H4 (cell line): ENCODE results near the gene OXCT1. TPM values are rescaled to one million over a fixed set of nuclear protein-coding genes. Genes with fewer than 3 reads are reported as not detected.

Experiments used
- DNase-seq: peaks from one replicate; pipeline ENCODE4 v3.0.0-alpha.2; 2015; ENCODE audit warnings: low spot score
- total RNA-seq: library from RNA; depleted of rRNA; stranded (reverse); fragments of >200 nt; shearing (Covaris generic); gene quantifications from 2 replicates; pipeline ENCODE4 v1.2.3, GENCODE V29; 2014; rRNA removed

The OXCT1 gene
- total RNA-seq: 13.2 and 15.3 TPM in 2 replicates

DNA sequence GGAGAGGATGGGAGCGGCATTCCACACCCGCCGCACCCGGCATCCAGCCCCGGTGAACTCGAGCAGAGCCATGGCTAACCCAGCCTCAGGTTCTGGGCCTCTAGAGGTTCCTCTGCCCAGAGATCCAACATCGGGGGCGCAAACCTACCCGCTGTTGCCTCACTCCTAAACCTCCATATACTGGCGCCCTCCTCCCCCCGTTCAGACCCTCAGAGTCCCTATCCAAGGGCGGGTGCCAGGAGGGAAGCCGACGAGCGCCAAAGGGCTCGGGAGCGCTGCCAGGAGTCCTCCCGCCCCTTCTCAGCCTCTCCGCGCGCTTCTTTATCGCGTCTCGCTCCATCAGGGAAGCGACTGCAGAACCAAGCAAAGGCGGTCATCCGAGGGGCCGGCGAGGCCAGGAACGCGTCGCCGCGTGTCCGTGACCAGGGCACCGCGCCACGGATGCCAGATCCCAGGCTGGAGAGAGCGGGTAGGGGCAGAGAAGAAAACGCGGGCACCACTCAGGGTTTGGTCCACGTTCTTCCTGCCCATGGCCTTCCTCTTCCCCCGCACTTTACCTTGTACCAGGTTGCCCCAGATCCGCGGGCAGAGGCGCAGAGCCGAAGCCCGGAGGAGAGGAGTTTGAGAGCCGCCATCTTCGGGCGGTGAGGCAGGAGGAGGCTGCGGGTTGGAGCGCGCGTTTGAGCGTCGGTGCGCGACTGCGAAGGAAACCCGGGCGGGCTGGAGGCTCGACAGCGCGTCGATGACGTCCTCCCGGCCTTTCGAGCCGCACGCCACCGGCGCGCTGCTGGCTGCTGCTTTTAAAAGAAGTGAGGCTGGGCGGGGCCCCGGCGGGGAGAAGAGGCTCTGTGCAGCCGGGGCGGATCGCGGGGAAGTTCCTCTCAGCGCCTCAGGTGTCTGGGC lies at the start of gene OXCT1:
TSS of gene OXCT1 (minus strand) at position 702 of the 903 bp plus-strand sequence. CDS start at position 635, 67 bp downstream.
- peak; percentile 59 for DNase-seq

DNA sequence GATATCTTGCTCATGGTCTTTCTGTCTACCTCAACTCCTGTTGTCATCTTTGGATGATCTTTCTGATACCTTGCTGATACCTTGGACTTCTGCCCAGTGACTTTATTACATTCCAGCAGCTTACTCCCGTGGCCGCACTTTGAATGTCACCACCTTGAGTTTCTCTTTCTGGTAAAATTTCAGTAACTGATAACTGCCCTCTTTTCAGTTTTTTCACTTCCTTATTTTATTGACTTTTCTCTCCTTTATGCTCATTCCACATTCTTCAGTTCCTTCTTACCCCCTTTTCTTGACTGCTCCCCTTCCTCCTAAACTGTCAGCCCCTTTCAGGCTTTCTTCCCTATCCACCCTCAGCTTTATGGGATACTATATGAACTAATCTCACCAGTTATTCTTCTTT lies 47.9 kb upstream of the OXCT1 start:
- no peak for DNase-seq

DNA sequence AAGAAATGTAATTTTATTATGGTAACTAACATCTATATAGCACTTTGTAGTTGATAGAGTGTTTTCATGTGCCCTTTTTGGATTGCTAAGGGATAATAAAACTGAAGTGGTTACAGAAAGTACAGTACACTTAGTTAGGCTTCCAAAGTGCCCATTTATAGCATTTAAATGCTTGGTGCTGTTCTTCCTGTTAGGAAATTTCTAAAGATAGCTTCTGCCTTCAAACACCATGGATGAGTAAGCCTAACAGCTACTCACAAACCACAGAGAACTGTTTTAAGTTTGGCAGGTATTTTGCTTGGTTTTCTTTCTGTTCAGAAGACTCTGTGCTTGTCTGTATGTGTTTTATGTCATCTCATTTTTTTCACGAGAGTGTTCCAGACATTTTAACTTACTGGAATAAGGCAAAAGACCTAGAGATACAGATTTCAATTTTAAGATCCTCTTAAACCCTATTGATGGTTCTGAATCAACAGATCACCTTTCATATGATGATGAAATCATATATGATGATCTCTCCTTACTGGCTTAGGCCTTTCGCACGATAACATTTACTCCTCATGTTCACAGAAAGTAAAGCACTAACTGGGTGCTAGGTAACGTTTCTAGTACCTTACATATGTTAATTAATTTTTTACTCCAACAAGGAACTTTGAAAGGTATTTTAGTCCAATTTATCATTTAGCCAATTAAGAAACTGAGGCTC lies 38.3 kb upstream of the OXCT1 start:
- no peak for DNase-seq

DNA sequence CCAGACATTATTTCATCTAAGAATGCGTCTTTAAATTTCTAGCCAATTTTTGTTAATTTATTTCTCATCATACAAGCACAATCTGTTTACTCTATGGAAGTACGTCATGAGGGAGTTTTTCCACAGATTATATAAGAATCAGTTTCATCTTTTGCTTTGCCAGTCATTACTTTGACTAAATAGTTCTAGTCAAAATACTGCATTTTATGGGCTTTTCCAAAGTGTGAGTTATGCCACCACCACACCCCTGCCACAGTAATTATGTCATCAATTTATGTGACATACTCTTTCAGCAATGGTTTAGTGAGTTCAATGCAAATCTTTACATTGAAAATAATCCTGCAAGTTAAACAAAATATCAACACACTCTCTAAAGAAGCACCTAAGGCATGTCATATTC lies 35.9 kb upstream of the OXCT1 start:
- no peak for DNase-seq

DNA sequence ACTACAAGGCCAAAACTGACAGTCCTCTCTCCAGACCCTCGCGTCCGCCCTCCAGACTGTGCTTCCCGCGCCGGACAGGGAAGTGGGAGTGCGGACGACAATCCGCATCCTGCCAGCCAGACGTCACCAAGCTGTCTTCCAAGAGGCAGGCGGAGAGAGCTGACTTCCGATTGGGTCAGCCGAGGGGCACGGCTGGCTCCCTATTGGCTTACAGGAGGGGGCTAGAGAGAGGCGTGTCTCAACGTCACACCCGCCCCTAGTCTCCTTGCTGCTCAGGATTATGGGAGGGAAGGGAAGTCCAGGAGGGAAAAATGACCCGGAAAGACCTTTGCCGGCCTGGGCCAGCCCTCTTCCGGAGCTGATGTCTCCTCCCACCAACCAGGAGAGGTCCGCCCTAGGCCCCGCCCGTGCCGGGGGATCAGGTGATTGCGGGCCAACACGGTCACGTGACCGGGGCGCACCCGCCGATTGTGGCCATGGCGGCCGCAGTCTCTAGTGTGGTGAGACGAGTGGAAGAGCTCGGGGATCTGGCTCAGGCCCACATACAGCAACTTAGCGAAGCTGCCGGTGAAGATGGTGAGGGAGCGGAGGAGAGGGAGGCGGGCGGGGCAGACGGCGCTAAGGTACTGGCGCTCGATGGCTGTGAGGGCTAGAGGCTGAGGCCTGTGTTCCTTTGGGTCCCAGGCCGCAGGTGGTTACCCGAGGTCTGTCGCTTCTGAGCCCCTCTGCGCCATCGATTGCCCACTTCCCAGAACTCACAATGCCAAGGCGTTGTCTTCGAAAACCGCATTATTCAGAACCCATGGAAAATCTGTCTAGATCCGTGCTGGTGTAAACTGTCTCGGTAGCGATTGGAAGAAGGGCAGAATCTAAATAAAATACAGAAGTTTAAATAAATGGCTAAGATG lies 33.9 kb upstream of the OXCT1 start, which contains the start of gene RIMOC1:
TSS of gene RIMOC1 (plus strand) at position 453 of the 908 bp plus-strand sequence. CDS start at position 477, 24 bp downstream.
- peak; percentile 100 for DNase-seq

DNA sequence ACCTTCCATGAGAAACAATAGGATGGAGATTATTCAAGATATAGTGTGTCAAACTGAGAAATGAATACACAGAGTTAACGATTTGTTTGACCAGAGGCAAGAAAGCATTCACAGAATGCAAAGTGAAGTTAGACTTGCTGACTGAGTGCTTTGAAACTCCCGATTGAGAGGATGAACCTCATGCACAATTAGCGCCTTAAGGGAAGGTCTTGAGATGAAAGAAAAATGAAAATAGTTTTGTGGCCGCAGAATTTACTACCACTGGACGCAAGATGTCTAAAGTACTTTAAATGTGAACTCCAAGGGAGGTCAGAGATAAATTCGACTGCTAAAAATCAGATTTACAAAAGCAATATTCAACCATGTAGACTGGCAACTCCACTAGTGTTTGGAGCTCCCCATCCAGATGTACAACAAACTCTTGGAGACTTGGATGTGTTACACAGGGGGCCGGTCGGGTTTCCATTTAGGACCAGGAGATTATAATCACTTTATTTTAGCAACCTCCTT lies 33.2 kb upstream of the OXCT1 start:
- DNase-seq: no peak

DNA sequence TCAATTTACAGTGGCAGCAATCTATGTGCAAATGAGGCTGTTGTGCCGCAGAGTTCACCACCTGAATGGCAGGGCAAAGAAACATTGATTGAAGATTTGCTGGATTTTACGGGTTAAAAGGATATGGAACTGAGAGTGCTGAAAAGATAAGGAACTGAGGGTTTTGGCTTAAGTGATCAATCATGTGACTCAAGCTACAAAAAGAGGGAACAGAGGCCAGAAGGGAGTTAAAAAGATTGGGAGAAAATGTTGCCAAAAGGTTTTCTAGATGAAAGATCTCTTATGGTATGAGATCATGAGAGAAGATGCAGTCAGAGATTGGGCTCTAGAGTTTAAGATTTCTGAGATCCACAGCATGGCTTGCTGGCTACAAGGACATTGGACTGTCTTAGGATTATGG lies 26.0 kb upstream of the OXCT1 start:
- no peak for DNase-seq

DNA sequence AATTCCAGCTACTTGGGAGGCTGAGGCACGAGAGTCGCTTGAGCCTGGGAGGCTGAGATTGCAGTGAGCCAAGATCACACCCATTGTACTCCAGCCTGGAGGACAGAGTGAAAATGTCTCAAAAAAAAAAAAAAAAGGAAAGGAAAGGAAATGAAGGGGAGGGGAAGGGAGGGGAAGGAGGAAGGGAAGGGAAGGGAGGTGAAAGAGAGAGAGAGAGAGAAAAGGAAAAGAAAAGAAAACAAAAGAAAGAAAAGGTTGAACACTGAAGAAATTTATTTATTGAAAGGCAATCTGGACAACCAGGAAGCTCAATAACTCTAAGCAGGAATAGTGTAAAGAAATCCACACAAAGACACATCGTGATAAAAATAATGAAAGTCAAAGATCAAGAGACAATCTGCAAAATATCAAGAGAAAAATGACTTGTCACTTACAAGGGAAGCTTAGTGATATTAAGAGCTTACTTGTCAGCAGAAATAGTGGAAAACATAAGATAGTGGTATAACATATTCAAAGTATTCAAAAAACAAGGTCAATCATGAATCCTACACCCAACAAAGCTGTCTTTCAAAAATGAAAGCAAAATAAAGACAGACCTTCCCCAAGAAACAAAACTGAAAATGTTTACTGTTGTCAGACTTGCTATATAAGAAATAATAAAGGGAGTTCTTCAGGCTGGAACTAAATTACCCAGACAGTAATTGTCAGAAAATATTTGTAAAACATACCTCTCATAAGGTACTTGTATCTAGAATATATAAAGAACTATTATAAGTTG lies 23.0 kb upstream of the OXCT1 start:
- DNase-seq: no peak

DNA sequence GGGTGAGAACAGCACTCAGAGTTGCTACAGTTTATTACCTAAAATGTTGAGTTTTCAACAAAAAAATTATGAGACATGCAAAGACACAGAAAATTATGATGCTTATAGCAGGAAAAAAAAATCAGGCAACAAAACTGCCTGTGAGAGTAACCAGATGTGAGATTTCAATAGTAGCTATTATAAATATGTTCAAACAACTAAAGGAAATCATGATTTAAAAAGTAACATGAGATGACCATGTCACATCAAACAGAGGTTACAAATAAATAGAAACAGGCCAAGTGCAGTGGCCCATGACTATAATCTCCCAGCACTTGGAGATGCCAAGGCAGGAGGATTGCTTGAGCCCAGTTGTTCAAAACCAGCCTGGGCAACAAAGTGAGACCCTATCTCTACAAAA lies 21.8 kb upstream of the OXCT1 start:
- no peak for DNase-seq

DNA sequence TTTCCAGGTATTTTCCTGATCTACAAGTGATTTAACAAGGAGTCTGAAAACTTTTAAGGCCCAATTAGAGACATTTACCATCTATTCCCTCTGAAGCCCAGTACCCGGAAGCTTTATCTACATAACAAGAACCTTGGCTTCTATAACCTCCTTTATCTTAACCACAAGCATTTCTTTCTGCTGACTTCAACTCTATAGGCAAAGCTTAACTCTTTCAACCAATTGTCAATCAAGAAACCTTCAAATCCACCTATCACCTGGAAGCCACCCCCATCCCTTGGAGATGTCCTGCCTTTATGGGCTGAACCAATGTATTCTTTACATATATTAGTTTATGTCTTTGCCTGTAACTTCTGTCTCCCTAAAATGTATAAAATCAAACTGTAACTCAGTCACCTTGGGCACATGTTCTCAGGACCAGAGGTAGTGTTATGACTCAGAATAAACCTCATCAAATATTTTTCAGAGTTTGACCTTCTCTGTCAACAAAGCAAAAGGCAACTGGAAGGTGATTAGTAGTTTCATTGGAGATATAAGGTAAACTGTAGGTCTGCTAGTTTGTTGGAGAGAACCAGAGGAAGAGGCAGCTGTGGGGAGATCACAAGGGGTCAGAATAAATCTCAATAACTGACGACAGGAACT lies 21.0 kb upstream of the OXCT1 start:
- DNase-seq: no peak

DNA sequence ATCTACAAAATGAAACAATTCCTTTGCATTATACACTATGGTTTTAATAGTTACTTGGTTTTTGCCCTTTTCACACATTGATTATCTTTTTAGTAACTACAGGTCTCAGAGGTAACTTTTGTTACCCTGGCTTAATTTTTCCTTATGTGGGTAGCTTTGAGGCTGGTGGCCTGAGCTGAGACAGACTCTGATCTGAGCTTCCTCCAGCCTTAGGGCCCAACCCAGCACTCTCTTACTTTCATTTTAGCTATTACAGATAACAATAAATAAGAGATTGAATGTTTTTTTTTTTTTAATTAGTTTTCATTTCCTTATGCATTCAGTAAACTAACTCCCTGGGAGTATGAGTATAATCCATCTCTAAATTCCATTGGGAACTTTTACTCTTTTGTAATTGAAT lies 15.1 kb upstream of the OXCT1 start:
- DNase-seq: no peak

DNA sequence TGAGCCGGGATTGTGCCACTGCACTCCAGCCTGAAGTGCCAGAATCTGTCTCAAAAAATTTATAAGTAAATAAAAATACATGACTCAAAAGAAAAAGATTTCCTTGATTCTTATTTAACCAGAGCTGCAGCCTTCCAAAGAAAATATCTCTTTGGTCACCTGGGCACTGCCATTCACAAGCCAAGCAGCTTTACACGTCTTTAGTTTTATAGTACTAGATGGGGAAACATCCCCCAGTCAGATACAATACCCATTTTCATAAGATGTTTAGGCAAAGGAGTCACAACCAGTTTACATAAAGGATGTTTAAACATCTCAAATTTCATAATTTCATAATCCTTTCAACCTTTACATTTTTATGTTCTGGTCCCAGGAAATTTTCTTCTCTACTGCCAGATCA lies 13.7 kb upstream of the OXCT1 start:
- no peak for DNase-seq

DNA sequence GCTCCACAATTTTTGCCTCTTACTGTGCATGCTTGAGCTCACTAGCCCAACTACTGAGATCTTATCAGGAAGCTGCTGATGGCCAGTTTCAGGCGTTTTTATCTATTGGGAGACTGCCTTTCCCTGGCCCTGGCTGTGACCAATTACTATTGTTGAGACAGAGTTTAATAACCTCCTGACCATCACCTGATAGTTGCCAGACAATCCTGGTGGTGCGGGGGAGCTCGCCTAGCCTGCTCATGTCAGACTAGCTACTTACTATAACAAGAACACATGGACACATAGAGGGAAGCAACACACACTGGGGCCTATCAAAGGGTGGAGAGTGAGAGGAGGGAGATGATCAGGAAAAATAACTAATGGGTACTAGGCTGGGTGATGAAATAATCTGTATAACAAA lies 13.0 kb upstream of the OXCT1 start:
- DNase-seq: no peak

DNA sequence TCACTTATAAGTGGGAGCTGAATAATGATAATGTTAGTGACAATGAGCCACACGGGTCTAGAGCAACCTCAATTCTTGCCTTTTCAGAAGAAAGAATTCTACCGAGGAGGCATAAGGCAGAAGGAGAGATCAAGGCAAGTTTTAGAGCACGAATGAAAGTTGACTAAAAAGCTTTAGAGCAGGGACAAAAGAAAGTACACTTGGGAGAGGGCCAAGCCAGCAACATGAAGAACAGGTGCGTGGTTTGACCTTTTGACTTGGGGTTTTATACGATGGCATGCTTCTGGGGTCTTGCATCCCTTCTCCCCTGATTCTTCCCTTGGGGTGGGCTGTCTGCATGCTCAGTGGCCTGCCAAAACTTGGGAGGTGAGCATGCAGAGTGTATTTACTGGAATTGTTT lies 12.5 kb upstream of the OXCT1 start:
- DNase-seq: no peak

DNA sequence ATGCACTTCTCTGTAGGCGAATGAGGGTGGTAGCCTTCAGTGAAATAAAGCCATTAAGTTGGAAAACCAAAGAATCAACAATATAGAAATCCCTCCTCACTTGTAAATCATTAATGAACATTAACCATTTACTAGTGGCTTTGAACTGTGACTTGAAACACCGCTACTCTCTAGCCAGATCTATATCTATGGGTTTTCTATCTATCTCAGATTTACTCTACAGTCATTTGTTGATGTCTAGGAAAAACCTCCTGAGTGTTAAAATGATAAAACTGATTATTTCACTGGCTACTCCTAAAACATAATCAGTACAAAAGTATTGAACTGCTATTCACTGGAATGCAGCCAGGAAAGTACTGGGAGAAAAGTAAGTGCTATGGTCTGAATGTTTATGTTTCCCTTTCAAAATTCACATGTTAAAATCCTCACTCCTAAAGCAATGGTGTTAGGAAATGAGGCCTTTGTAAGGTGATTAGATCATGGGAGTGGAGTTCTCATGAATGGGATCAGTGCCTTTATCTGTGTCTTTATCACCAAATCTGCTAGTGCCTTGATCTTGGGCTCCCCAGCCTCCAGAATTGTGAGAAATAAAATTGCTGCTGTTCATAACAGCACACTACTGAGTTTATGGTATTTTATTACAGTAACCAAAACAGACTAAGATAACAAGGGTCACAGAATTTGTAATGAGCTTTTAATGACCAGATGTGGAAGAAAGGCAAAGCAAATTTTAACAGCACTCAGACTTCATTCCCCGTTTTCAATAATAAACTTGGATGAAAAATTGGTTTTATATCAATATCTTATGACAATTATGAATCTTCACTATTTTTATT lies 8.6 kb upstream of the OXCT1 start:
- DNase-seq: no peak

DNA sequence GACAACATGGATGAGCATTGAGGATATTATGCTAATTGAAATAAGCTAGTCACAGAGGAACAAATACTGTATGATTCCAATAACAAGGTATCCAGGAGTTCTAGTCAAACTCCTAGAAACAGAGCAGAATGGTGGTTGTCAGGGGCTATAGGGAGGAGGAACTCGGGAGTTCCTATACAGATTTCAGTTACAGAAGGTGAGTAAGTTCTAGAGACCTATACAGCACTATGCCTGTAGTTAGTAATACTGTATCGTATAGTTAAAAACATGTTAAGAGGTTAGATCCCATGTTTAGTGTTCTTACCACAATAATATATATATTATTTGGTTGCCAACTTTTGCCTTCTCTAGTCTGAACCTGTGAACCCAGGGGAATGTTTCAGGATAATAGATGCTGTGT lies 7.9 kb upstream of the OXCT1 start:
- DNase-seq: no peak

DNA sequence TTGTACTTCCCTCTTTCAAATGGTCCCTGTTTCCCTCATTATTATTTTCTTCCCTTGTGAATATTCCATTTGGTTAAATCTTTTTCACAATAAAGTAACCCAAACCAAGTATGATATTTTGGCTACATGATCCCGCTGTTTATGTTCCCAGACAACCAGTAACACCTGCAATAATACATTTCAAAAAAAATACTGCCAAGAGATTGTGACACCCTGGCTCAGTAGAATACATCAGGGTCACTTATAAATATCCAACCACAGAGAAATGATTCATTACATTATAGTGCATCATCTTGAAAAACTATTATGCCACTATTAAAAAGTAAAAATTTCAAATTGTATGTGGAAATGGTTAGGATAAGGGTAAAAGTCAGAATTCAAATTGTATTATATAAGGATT lies 7.2 kb upstream of the OXCT1 start:
- DNase-seq: no peak

DNA sequence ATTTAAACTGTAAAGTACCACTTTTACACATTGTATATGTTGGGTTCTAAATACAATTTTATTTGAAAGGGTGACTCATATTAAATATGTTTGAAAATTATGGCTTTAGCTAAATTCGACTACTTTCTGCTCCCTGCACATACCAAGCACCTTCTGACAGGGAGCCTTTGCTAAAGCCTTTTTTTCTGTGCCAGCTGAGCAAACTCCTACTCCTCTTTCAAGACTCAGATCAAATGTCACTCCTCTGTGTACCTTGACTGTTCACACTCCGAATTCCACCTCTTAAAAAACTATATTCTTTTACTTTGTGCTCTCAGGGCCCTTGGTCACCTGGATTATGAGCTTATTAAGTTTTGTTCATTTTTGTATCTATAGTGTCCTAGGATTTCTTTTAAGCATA lies 6.5 kb upstream of the OXCT1 start:
- DNase-seq: no peak

DNA sequence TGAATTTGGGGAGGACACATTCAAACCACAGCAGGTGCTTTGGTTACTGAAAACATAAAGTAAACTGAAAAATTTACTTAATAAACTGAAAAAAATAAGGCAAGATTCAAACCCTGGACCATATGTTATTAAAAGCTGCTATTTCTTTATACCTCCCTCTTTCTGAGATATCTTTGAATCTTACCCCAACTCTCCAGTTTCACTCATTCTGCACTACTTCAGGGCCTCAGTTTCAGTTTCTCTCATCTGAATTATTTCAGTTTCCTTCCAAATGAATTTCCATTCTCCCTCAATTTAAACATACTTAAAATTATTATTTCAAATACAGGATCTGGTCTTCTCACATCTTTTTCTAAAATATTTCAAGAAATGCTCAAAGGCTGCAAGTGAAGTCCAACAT lies 4.9 kb upstream of the OXCT1 start:
- DNase-seq: no peak
